Gastroesophageal sphincter (tissue), 3 donors: ENCODE results near the gene SIPA1L3.

Source experiments
- CTCF ChIP-seq, 4 experiments: fragments of 200-600 bp in 2 of 4; fragments of 450-650 bp in 2 of 4; sonication (generic) in 1 of 4; IDR thresholded peaks; one replicate each; pipeline ENCODE4 v1.5.1; 2017 to 2019; ENCODE audit warnings: antibody characterized with exemption in 4 of 4, mild to moderate bottlenecking in 2 of 4, moderate library complexity in 2 of 4
- POLR2AphosphoS5 ChIP-seq: sonication (generic); formaldehyde crosslinking; IDR thresholded peaks from one replicate; pipeline ENCODE4 v1.6.1; 2017; ENCODE audit warnings: antibody characterized with exemption

GRCh38 chr19:38025909-38026307 lies 118.9 kb downstream of the SIPA1L3 start:
- TF ChIP-seq POLR2AphosphoS5 (no peak), CTCF (IDR thresholded peaks at IDR 0.05) (no peak)
